K562 (cell line): ENCODE measurements around the gene THUMPD1. TPM values are rescaled to one million over a fixed set of nuclear protein-coding genes. Genes with fewer than 3 reads are reported as not detected.

Experiments used
- ARID1B ChIP-seq: fragments of 450-650 bp; IDR thresholded peaks from 2 replicates; pipeline ENCODE4 v1.6.1; 2016; ENCODE audit warnings: antibody characterized with exemption, mild to moderate bottlenecking, inconsistent platforms
- ARNT ChIP-seq, 2 experiments: fragments of 450-650 bp; IDR thresholded peaks; 2 replicates each; pipeline ENCODE4 v1.6.1; 2016; ENCODE audit warnings: mild to moderate bottlenecking in 1 of 2
- ATF1 ChIP-seq, 2 experiments: fragments of 450-650 bp in 1 of 2; IDR thresholded peaks; 2 replicates each; pipeline ENCODE4 v1.6.1; 2016; ENCODE audit warnings: missing compliant biosample characterization in 1 of 2, missing genetic modification characterization in 1 of 2
- GTF2F1 ChIP-seq: IDR thresholded peaks from 2 replicates; pipeline ENCODE4 v1.6.1; 2011; ENCODE audit warnings: low read depth, low read length, improper control_type of control experiment
- HDAC3 ChIP-seq: fragments of 450-650 bp; IDR thresholded peaks from 2 replicates; pipeline ENCODE4 v1.6.1; 2018; ENCODE audit warnings: borderline replicate concordance, mild to moderate bottlenecking, moderate library complexity; ENCODE audit not compliant: partially characterized antibody
- HMGN3 ChIP-seq: IDR thresholded peaks from 2 replicates; pipeline ENCODE4 v1.6.1; 2011; ENCODE audit warnings: borderline replicate concordance, low read depth, mild to moderate bottlenecking, mixed read lengths, low read length; ENCODE audit not compliant: insufficient read length; ENCODE audit errors: extremely low read depth
- L3MBTL2 ChIP-seq: fragments of 450-650 bp; IDR thresholded peaks from 2 replicates; pipeline ENCODE4 v1.6.1; 2016; ENCODE audit warnings: mild to moderate bottlenecking, moderate library complexity
- NFE2 ChIP-seq: IDR thresholded peaks from 2 replicates; pipeline ENCODE4 v1.6.1; 2014; ENCODE audit warnings: antibody characterized with exemption, low read depth
- PHB ChIP-seq: fragments of 250-450 bp; sonication (Bioruptor Pico); IDR thresholded peaks from 2 replicates; pipeline ENCODE4 v1.5.0; 2021
- PHF20 ChIP-seq: fragments of 450-650 bp; IDR thresholded peaks from 2 replicates; pipeline ENCODE4 v1.6.1; 2018; ENCODE audit not compliant: partially characterized antibody
- RB1 ChIP-seq: fragments of 450-650 bp; IDR thresholded peaks from 2 replicates; pipeline ENCODE4 v1.6.1; 2017; ENCODE audit warnings: low read depth, mild to moderate bottlenecking
- RCOR1 ChIP-seq, 2 experiments: IDR thresholded peaks; 2 replicates each; pipeline ENCODE4 v1.6.1; 2012; ENCODE audit warnings: low read depth in 2 of 2, low read length in 2 of 2, borderline replicate concordance in 1 of 2, improper control_type of control experiment in 1 of 2
- RREB1 ChIP-seq: fragments of 250-450 bp; sonication (Bioruptor Pico); IDR thresholded peaks from 2 replicates; pipeline ENCODE4 v1.4.0; 2020
- SMAD1 ChIP-seq: fragments of 150-350 bp; IDR thresholded peaks from 2 replicates; pipeline ENCODE4 v1.6.1; 2014; ENCODE audit warnings: low read length, low read depth; ENCODE audit not compliant: partially characterized antibody
- SP1 ChIP-seq: sonication (generic); formaldehyde crosslinking; IDR thresholded peaks from 2 replicates; pipeline ENCODE4 v1.8.1; 2022; ENCODE audit warnings: mild to moderate bottlenecking, missing genetic modification reagents
- SRSF7 ChIP-seq: fragments of 200-400 bp; formaldehyde crosslinking; optimal IDR thresholded peaks from 2 replicates; pipeline ENCODE3; 2017; ENCODE audit warnings: mild to moderate bottlenecking, low read depth, low read length
- ZBTB12 ChIP-seq: fragments of 250-450 bp; sonication (Bioruptor Pico); IDR thresholded peaks from 2 replicates; pipeline ENCODE4 v1.4.0; 2020
- ZBTB26 ChIP-seq: fragments of 450-650 bp; formaldehyde crosslinking; IDR thresholded peaks from 2 replicates; pipeline ENCODE4 v1.4.0; 2022; ENCODE audit warnings: missing genetic modification characterization
- ZC3H4 ChIP-seq: sonication (generic); formaldehyde crosslinking; IDR thresholded peaks from 2 replicates; pipeline ENCODE4 v1.9.0; 2021; ENCODE audit warnings: missing genetic modification reagents, borderline replicate concordance
- polyA plus RNA-seq, 8 experiments: library from polyadenylated mRNA; depleted of rRNA in 4 of 8; stranded (reverse) in 5 of 8; unstranded in 3 of 8; fragments of >200 nt; fragmentation: Nextera tagmentation in 2 of 8; fragmentation: Illumina TruSeq in 1 of 8; extraction: Ambion mirVana in 2 of 8; extraction: Trizol in 1 of 8; gene quantifications; 2 replicates each; pipeline versions ENCODE4 v1.2.1 to v1.2.3, GENCODE V29; 2011 to 2014; ENCODE audit warnings: inconsistent platforms in 1 of 8, missing spikeins in 1 of 8
- total RNA-seq, 7 experiments: library from RNA; depleted of rRNA in 6 of 7; stranded (reverse); fragments of >200 nt in 6 of 7; fragmentation: Illumina TruSeq in 2 of 7; extraction: Trizol in 2 of 7; gene quantifications; 2 replicates each; pipeline versions ENCODE4 v1.2.1 to v1.2.3, GENCODE V29; 2011 to 2021; ENCODE audit warnings: low replicate concordance in 1 of 7

Gene THUMPD1
- total and polyA plus RNA-seq, 9 of the 15 experiments (the other 6 are each of a cell fraction or from before 2014, with no cell fraction given) = 37.8 to 101 (median 56.8) TPM

- peak; percentile 26; the same call in 1 of the 2 replicates for TF ChIP-seq NFE2
- TF ChIP-seq RREB1 (CRISPR knock-in tag) = peak; percentile 44; the same call in 1 of the 2 replicates
- peak; percentile 27 for TF ChIP-seq SMAD1
- TF ChIP-seq HDAC3 = peak; percentile 41
- TF ChIP-seq L3MBTL2 = peak; percentile 71; the same call in 1 of the 2 replicates
- peak in 1 of 2 experiments; percentile 67; a peak in 2 of 4 replicates for TF ChIP-seq RCOR1 (IDR thresholded peaks at IDR 0.05; ENCODE audit: borderline replicate concordance in 1 of 2, low read depth in 2 of 2, low read length in 2 of 2)
- TF ChIP-seq HMGN3 = peak; percentile 79
- peak; percentile 16 for TF ChIP-seq ARID1B
- no peak for TF ChIP-seq ZBTB26 (CRISPR knock-in tag)
- peak; percentile 68; the same call in 1 of the 2 replicates for TF ChIP-seq GTF2F1
- TF ChIP-seq SRSF7 = no peak
- TF ChIP-seq RB1 = peak; percentile 60; the same call in 1 of the 2 replicates
- peak; percentile 97 for TF ChIP-seq ZBTB12 (CRISPR knock-in tag)
- TF ChIP-seq ATF1 (CRISPR knock-in tag; IDR thresholded peaks at IDR 0.05) = peak; percentile 98
- TF ChIP-seq ATF1 (tag; IDR thresholded peaks at IDR 0.05) = peak; percentile 99
- peak; percentile 95 for TF ChIP-seq SP1 (CRISPR knock-in tag)
- 0 out of 2 replicates have a peak, but pooled peaks have one; percentile 61 for TF ChIP-seq PHB (CRISPR knock-in tag)
- TF ChIP-seq PHF20 = peak; percentile 93
- TF ChIP-seq ZC3H4 (CRISPR knock-in tag) = 0 out of 2 replicates have a peak, but pooled peaks have one; percentile 25
- 0 out of 4 replicates have a peak, but pooled peaks of 1 of the 2 experiments have one; percentile 13 for TF ChIP-seq ARNT (IDR thresholded peaks at IDR 0.05)
These were observed at the start of gene THUMPD1 (continued) for GRCh38 chr16:20741554-20742285.
